Stimulated activated naive CD8-positive, alpha-beta T cell treated with anti-CD3 and anti-CD28 coated beads, Interleukin-15, Interleukin-2, amounts not matched to agents 100 ng/mL and 50 ng/mL, for 24 hours (primary cell): Measurements from ENCODE around the gene ENO4.

ENCODE experiments used
- H3K27ac Mint-ChIP-seq: one replicate; pipeline ENCODE4 v1.8.0; 2021; ENCODE audit warnings: mild to moderate bottlenecking, mixed read lengths
- H3K27me3 Mint-ChIP-seq: one replicate; pipeline ENCODE4 v1.8.0; 2021; ENCODE audit warnings: mixed read lengths
- H3K36me3 Mint-ChIP-seq: one replicate; pipeline ENCODE4 v1.8.0; 2021; ENCODE audit warnings: low read depth, mixed read lengths
- H3K4me1 Mint-ChIP-seq: one replicate; pipeline ENCODE4 v1.8.0; 2021; ENCODE audit warnings: low read depth, mixed read lengths
- H3K4me3 Mint-ChIP-seq: one replicate; pipeline ENCODE4 v1.8.0; 2021; ENCODE audit warnings: mild to moderate bottlenecking, mixed read lengths
- H3K9me3 Mint-ChIP-seq: one replicate; pipeline ENCODE4 v1.8.0; 2021; ENCODE audit warnings: mixed read lengths

The ENO4 gene

DNA sequence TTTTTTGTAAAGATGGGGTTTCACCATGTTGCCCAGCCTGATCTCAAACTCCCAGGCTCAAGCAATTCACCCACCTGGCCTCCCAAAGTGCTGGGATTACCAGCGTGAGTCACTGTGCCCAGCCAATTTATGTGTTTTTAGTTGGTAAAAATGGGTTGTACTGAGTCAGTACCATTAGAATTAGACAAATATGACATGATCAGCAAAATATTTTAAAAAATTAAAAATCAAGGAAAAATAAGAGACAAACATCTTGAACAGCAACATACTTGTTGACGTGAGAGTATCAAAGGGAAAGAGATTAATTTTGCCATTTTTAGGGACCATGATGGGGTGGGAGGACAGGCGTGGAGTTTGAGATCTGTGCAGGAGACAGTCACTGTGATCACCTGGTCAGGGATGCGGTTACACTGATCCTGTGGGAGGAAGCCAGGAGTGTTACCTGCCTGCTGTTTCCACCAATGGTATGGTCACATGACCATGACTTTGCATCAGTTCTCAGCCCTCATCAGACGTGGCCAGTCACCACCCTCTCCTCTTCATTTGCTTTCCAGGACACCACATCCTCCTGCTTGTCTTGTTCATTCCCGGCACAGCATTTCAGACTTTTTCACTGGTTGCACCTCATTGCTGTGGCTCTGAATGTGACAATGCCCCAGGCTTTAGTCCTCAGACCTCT, 29.2 kb upstream of the ENO4 start:
- no peaks in the 10 kb centered on the region for H3K9me3 Mint-ChIP-seq
- H3K4me1 Mint-ChIP-seq, result no peaks in the 10 kb centered on the region
- no peak overlapping the region for H3K27ac Mint-ChIP-seq
- H3K4me3 Mint-ChIP-seq, result no peak overlapping the region
- peaks cover 12% of the 10 kb centered on the region for H3K27me3 Mint-ChIP-seq
- no peaks in the 10 kb centered on the region for H3K36me3 Mint-ChIP-seq

DNA sequence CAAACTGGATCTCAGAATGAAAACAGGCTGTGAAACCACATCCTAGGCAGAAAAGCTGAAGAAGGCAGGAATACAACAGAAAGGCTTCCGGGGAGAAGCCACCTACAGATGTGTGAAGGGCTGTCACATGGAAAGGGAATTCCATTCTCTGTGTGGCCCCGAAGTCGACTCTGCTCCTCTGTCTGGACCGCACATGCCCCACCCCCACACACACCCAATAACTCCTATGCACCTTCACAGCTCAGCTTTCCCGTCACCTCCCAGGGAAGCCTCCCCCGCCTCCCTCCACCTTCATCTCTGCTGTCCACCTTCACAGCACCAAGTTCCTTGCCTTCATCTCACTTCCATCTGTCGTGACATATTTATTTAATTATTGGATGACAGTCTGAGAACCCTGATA, 23.4 kb upstream of the ENO4 start:
- Mint-ChIP-seq H3K36me3 (no peaks in the 10 kb centered on the region), H3K27me3 (peaks cover 9% of the 10 kb centered on the region), H3K4me1 (no peaks in the 10 kb centered on the region), H3K9me3 (no peaks in the 10 kb centered on the region), H3K27ac (no peak overlapping the region), H3K4me3 (no peak overlapping the region)

DNA sequence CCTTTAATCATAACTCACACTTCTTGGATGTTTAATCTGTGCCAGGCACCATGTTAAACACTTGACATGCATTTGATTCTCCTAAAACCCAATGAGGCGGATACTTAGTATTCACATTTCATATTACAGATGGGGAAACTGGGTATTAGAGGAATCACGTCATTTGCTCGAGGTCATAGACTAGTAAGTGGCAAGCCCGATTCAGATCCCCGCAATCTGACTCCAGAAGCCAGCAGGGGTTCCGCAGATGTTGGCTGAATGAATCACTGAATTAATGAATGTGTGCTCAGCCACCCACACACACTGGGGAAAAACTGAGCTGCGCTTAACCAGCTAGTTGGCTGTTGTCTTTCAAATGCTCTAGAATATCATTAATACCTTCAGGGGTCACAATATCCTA, 22.5 kb upstream of the ENO4 start:
- no peaks in the 10 kb centered on the region for H3K36me3 Mint-ChIP-seq
- H3K4me3 Mint-ChIP-seq, result no peak overlapping the region
- peaks cover 9% of the 10 kb centered on the region for H3K27me3 Mint-ChIP-seq
- H3K27ac Mint-ChIP-seq, result no peak overlapping the region
- no peaks in the 10 kb centered on the region for H3K4me1 Mint-ChIP-seq
- H3K9me3 Mint-ChIP-seq, result no peaks in the 10 kb centered on the region

DNA sequence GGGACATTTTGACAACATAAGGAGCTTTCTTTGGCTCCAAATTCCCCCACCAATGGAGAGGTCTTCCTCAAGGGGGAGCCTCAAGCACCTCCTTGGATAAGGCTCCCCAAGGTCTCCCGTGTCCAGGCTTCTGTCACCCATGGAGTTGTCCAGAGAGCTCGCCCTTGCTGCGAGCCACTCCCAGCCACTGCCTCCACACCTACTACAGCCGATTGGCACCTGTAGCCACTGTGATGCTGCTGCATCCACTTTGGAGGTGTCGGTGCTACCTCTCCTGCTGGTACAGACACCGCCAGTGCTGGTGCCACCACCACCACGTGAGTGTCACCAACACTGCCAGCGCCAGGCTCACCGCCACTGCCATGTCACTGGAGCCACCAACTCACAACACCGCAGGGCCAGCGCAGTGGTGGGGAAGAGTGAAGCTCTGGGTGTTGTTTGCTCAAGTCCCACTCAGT, 22.1 kb upstream of the ENO4 start:
- H3K4me1 Mint-ChIP-seq, result no peaks in the 10 kb centered on the region
- H3K4me3 Mint-ChIP-seq, result no peak overlapping the region
- no peak overlapping the region for H3K27ac Mint-ChIP-seq
- no peaks in the 10 kb centered on the region for H3K9me3 Mint-ChIP-seq
- no peaks in the 10 kb centered on the region for H3K36me3 Mint-ChIP-seq
- peaks cover 9% of the 10 kb centered on the region for H3K27me3 Mint-ChIP-seq

DNA sequence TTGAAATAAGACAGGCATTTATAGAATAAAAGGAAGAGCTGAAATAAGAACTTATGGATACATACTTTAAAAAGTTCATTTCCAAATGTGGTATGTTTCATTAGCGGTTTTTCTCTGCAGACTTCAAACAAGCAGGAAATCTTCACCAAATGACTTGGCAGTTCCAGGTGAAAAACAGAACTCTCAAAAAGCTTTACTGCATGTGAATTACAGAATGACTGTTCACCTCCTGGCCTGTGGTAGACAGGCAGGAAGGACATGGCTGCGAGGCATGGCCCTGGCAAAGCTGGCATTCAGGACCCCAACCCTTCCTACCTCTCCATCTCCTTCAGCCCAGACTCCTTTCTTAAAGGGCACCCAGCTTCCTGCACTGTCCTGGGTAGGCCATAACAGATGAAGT, 21.2 kb upstream of the ENO4 start:
- H3K27me3 Mint-ChIP-seq, result peaks cover 9% of the 10 kb centered on the region
- H3K36me3 Mint-ChIP-seq, result no peaks in the 10 kb centered on the region
- H3K27ac Mint-ChIP-seq, result no peak overlapping the region
- no peak overlapping the region for H3K4me3 Mint-ChIP-seq
- no peaks in the 10 kb centered on the region for H3K9me3 Mint-ChIP-seq
- H3K4me1 Mint-ChIP-seq, result no peaks in the 10 kb centered on the region

DNA sequence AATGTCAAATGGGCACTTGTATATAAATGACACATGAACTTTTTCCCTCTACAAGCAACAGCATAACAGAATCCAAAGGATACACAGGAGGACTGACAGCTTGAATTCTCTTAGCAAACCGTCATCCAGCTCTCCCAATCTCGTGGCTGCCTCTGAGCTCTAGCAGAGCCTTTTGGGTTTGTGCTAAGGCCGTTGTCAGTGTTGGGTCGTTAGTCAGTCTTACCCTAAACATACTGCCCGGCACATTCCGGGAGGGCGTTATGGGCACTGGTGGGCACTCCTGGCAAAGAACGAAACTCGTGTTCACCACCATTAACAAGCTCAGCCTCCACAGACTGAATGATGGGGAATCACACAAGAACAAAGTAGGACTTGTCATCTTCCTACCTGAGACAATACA, 19.6 kb upstream of the ENO4 start:
- H3K4me1 Mint-ChIP-seq, result no peaks in the 10 kb centered on the region
- H3K27ac Mint-ChIP-seq, result no peak overlapping the region
- peaks cover 4% of the 10 kb centered on the region for H3K27me3 Mint-ChIP-seq
- no peaks in the 10 kb centered on the region for H3K9me3 Mint-ChIP-seq
- no peaks in the 10 kb centered on the region for H3K36me3 Mint-ChIP-seq
- H3K4me3 Mint-ChIP-seq, result no peak overlapping the region

DNA sequence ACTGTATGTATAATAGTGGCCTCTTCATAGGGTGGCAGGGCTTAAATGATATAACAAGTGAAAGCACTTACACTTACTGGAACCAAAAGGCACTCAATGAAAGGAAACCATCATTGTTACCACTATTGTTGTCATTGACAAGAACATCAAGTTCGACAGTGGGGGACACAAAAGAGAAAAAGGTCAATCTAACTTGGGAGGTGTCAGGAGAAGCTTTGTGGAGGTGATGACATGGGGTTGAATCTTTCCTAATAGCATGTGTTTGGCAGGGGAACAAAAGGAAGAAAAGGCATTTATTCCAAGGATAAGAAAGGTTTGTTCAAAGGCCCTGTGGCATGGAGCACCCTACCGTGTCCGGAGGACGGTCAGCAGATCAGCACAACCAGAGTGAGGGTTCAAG, 18.2 kb upstream of the ENO4 start:
- no peaks in the 10 kb centered on the region for H3K36me3 Mint-ChIP-seq
- no peak overlapping the region for H3K4me3 Mint-ChIP-seq
- H3K9me3 Mint-ChIP-seq, result no peaks in the 10 kb centered on the region

DNA sequence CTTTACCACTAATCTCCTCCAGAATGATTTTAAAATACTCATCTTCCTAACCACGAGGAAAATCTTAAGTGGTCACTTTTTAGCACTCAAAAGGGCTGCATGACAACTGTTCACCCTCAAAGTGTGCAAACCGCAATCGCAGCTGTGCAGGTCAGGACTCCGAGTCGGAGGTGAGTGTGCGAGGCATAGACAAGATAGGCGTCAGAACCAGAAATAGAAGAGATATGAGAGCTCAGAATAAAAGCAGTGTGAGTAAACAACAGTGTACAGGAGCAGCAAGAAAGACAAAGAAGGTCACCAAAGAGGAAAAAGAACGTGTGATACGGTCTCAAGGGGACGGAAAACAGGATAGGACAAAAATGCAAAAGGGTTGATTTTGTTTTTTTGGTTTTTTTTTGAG, 17.5 kb upstream of the ENO4 start:
- Mint-ChIP-seq H3K9me3 (no peaks in the 10 kb centered on the region), H3K36me3 (no peaks in the 10 kb centered on the region), H3K27ac (no peak overlapping the region), H3K4me1 (no peaks in the 10 kb centered on the region), H3K27me3 (peaks cover 4% of the 10 kb centered on the region), H3K4me3 (no peak overlapping the region)

More for the DNA sequence above, 18.2 kb upstream of the ENO4 start:
- Mint-ChIP-seq H3K27me3 (peaks cover 4% of the 10 kb centered on the region), H3K4me1 (no peaks in the 10 kb centered on the region), H3K27ac (no peak overlapping the region)

DNA sequence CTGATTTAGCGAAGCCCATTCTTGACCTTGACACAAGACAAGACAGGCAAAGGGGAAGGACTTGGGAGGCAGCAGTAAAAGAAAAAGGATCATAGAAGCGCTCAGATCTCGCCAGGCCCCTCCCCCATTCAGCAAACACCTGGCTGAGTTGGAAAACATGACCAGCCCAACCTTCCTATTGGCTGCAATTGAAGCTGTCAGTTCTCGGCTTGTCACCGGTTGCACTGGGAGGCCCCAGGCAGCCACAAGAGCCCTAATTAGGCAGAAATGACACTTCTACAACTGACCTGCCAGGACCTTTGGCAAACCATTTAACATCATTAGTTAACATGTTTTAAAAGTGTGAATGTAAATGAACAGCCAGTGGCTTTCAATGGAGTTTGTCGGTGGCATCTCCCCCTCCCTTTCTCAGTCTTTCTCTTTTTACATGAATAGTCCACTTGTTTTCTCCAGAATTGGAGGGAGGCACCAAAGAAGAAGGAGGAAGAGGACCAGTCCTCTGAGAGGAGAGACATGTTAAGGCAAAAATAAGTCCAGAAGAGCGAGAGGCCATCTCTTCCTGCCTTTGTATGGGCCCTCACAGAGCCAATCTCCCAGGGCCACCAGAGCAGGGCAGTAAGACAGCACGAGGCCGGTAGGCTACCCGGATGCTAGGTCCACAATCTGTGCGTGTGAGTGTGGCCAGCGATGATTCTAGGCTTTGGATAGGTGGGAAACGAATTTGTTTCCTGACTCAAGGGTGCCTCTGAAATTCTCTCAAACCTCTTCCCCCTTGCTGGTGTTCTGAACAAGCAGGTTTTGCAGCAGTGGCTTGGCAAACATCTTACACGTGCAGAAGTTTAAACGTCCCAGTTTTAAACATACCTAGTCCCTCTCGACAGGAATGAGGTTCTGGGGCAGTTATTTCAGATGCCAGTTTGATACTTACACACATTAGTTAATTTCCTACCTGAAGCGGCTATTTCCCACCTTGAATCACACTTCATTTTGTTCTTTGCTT, 15.0 kb upstream of the ENO4 start:
- H3K4me1 Mint-ChIP-seq, result no peaks in the 10 kb centered on the region
- no peak overlapping the region for H3K27ac Mint-ChIP-seq
- no peaks in the 10 kb centered on the region for H3K27me3 Mint-ChIP-seq
- H3K9me3 Mint-ChIP-seq, result no peaks in the 10 kb centered on the region
- no peak overlapping the region for H3K4me3 Mint-ChIP-seq
- H3K36me3 Mint-ChIP-seq, result no peaks in the 10 kb centered on the region

DNA sequence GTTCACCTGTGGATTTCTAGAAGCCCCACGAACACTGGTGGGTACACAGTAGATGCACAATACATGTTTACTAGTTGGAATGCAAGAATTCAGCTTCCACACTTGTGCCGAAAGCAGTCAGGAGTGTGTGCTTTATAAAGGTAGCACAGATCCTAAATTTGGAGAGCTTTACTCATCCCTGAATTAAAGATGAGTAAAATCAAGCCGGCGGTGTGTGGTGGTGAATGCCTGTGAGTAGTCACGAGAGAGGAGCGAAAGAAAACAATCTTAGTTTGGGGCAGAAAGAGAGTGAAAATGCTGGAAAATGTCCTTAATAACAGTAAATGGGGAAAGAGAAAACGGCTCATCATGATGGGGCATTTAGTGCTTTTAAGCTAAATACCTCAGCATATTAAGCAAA, 13.6 kb upstream of the ENO4 start:
- Mint-ChIP-seq H3K4me3 (no peak overlapping the region), H3K36me3 (no peaks in the 10 kb centered on the region), H3K9me3 (no peaks in the 10 kb centered on the region), H3K4me1 (no peaks in the 10 kb centered on the region), H3K27me3 (no peaks in the 10 kb centered on the region), H3K27ac (no peak overlapping the region)

DNA sequence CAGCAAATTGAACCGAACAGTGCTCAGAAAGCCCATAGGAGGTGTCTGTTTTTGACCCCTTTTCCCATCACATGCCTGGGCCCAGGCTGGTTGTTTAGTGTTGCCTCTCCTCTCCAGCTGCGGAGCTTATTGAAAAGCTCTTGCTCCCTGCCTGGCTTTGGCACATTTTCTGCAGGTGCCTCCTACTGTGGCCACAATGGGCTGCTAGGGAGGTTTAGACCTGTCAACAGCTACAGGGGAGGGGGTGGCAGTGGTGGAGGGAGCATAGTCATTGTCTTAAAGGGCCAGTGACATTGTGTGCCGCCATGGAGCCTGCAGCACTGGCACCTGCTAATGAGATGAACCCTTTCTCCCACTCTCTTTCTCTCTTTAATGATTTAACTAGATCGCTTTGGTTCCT, 13.2 kb upstream of the ENO4 start:
- no peak overlapping the region for H3K27ac Mint-ChIP-seq
- no peaks in the 10 kb centered on the region for H3K9me3 Mint-ChIP-seq
- no peaks in the 10 kb centered on the region for H3K36me3 Mint-ChIP-seq
- no peak overlapping the region for H3K4me3 Mint-ChIP-seq
- H3K4me1 Mint-ChIP-seq, result no peaks in the 10 kb centered on the region
- H3K27me3 Mint-ChIP-seq, result peaks cover 3% of the 10 kb centered on the region

DNA sequence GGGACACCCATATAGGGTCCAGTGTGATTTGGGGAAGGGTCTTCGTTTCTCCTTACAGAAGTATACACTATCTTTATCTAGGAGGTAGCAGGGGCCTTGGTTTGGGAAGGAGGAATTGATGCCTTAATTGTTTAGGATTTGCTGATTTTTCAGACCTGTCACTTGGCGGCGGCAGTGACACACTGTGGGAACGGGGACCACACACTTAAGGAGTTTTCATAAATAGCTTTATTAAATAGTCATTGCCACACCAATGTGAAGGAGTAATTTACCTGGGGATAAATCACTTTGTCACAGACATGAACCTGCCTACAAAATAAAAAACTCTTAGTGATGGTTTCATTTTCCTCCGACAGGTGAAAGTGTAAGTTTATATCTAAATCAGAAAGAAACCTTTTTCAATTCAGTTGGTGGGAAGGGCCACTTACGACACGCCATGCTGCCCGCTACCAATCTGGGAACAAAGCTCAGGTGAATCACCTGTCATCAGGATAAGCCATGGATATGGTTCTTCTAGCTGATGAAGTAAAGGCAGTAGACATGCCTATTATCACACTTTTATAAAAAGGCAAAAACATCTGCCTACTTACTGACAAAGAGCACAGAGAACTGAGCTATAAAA, 12.3 kb upstream of the ENO4 start:
- Mint-ChIP-seq H3K4me3 (no peak overlapping the region), H3K27me3 (peaks cover 4% of the 10 kb centered on the region), H3K36me3 (no peaks in the 10 kb centered on the region), H3K4me1 (no peaks in the 10 kb centered on the region), H3K27ac (no peak overlapping the region), H3K9me3 (no peaks in the 10 kb centered on the region)

DNA sequence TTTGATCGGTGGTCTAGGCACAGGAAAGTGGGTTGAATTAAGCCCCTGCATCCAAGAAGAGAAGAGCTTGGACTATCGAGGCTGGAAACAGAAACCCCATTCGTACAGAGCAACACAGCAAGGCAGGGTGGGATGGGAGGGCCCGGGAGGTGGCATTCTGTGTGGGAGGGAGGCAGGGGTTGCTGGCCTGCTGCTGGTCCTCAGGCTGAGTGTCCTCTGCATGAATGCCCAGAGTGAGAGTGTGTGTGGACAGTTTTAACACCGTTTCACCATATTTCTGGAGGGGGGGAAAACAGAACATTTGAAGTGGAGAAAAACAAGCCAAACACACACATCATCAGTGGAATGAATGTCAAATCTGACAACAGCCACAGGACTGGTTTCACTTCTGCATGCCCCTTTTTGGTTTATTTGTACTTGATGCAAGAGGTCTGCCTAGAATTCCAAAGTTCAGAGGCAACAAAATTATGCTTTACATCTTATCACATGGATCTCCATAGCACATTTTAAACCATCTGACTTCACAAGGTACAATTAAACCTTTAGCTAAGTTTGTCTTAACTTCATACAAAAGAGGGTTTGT, 11.1 kb upstream of the ENO4 start:
- Mint-ChIP-seq H3K9me3 (no peaks in the 10 kb centered on the region), H3K27me3 (peaks cover 4% of the 10 kb centered on the region), H3K27ac (no peak overlapping the region), H3K4me3 (no peak overlapping the region), H3K4me1 (no peaks in the 10 kb centered on the region), H3K36me3 (no peaks in the 10 kb centered on the region)

DNA sequence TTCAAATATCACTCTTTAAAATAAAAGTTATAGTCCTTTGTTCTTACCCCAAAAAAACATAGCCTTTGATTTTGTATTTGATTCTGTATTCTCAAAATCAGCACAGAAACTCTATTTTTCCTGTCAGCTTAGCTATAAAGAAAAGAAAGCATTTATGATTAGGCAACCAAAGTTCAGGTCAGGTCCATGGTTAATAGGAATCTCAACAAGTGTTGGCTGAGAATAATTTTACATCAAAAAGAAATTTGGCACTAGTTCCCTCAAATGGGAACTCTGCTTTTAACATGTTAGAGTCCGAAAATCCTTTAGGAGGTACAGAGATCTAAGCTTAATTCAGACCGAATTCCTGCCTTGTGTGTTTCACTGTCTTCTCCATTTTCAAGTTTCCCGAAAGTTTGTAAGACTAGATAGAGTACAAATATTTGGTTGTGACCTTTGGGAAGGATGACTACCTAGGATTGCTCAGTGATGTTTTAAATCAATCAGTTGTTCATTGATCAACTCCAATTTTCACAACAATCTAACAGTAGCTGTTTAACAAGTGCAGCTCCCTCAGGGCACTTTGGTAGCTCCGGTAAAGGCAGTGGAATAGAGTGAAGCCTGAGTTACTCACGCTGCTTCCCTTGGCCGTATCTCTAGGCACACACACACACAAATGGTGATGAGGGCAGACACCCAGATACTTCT, 8.8 kb upstream of the ENO4 start:
- Mint-ChIP-seq H3K27ac (no peak overlapping the region), H3K4me3 (no peak overlapping the region), H3K27me3 (peaks cover 15% of the 10 kb centered on the region), H3K9me3 (no peaks in the 10 kb centered on the region), H3K4me1 (no peaks in the 10 kb centered on the region), H3K36me3 (no peaks in the 10 kb centered on the region)
